GM23338 (cell line): ENCODE results near the gene ZNF92. TPM values are rescaled to one million over a fixed set of nuclear protein-coding genes. Genes with fewer than 3 reads are reported as not detected.
"Not testable (repeated sequence)": the region's sequence is repeated elsewhere in the genome, so short reads cannot be mapped to it uniquely, and the experiment has no call there.

ENCODE experiments used
- ATAC-seq: fragments of 200-7000 bp; cut with Tn5 transposase; 3 replicates; pipeline ENCODE4 v1.9.1; 2020
- DNase-seq: peaks from one replicate; pipeline ENCODE4 v3.0.0-alpha.2; 2015; ENCODE audit warnings: low spot score
- H2AFZ ChIP-seq: fragments of 200-600 bp; sonication (generic); 2 replicates; pipeline ENCODE4 v1.8.0; 2016; ENCODE audit warnings: antibody characterized with exemption, mild to moderate bottlenecking, moderate library complexity
- H3F3A ChIP-seq: fragments of 200-600 bp; sonication (generic); replicated peaks from 2 replicates; pipeline ENCODE4 v1.8.0; 2017; ENCODE audit warnings: antibody characterized with exemption, mixed run types, low read depth
- H3K27ac ChIP-seq: fragments of 200-600 bp; sonication (generic); 2 replicates; pipeline ENCODE4 v1.6.1; 2016; ENCODE audit warnings: low read depth
- H3K27me3 ChIP-seq: fragments of 200-600 bp; sonication (generic); 2 replicates; pipeline ENCODE4 v1.8.0; 2016; ENCODE audit warnings: mild to moderate bottlenecking, mixed run types, moderate library complexity; ENCODE audit not compliant: insufficient read depth
- H3K36me3 ChIP-seq: fragments of 200-600 bp; sonication (generic); 2 replicates; pipeline ENCODE4 v1.8.0; 2016; ENCODE audit warnings: mild to moderate bottlenecking; ENCODE audit not compliant: insufficient read depth
- H3K4me1 ChIP-seq: fragments of 200-600 bp; sonication (generic); 2 replicates; pipeline ENCODE4 v1.8.0; 2016; ENCODE audit warnings: mild to moderate bottlenecking, moderate library complexity; ENCODE audit not compliant: insufficient read depth
- H3K4me2 ChIP-seq: fragments of 200-600 bp; sonication (generic); 2 replicates; pipeline ENCODE4 v1.7.1; 2017; ENCODE audit warnings: mixed run types
- H3K4me3 ChIP-seq: fragments of 200-600 bp; sonication (generic); 2 replicates; pipeline ENCODE4 v1.6.1; 2016; ENCODE audit warnings: mixed run types
- H3K79me2 ChIP-seq: fragments of 200-600 bp; sonication (generic); replicated peaks from 2 replicates; pipeline ENCODE4 v1.8.0; 2017; ENCODE audit warnings: mild to moderate bottlenecking; ENCODE audit not compliant: insufficient read depth
- H3K9me2 ChIP-seq: fragments of 200-600 bp; sonication (generic); 2 replicates; pipeline ENCODE4 v1.8.0; 2017; ENCODE audit not compliant: insufficient read depth
- H4K20me1 ChIP-seq: fragments of 200-600 bp; sonication (generic); replicated peaks from 2 replicates; pipeline ENCODE4 v1.8.0; 2017; ENCODE audit warnings: mild to moderate bottlenecking; ENCODE audit not compliant: insufficient read depth
- H3K27ac Mint-ChIP-seq: 2 replicates; pipeline ENCODE4 v1.8.0; 2020; ENCODE audit warnings: inconsistent platforms, mild to moderate bottlenecking, moderate library complexity, mixed read lengths
- H3K27me3 Mint-ChIP-seq: 3 replicates; pipeline ENCODE4 v1.8.0; 2022; ENCODE audit warnings: low read depth, mild to moderate bottlenecking, moderate library complexity, mixed read lengths, inconsistent platforms; ENCODE audit not compliant: insufficient read depth, poor library complexity
- H3K36me3 Mint-ChIP-seq: 3 replicates; pipeline ENCODE4 v1.8.0; 2021; ENCODE audit warnings: low read depth, mild to moderate bottlenecking, inconsistent platforms, moderate library complexity, mixed read lengths
- H3K4me1 Mint-ChIP-seq: 3 replicates; pipeline ENCODE4 v1.8.0; 2020; ENCODE audit warnings: mild to moderate bottlenecking, inconsistent platforms, mixed read lengths
- H3K4me3 Mint-ChIP-seq: 3 replicates; pipeline ENCODE4 v1.8.0; 2021; ENCODE audit warnings: moderate library complexity, mild to moderate bottlenecking, inconsistent platforms, mixed read lengths
- H3K9me3 Mint-ChIP-seq: 3 replicates; pipeline ENCODE4 v1.8.0; 2020; ENCODE audit warnings: moderate library complexity, mild to moderate bottlenecking, inconsistent platforms, mixed read lengths
- CREB1 ChIP-seq: fragments of 250-450 bp; sonication (Bioruptor Pico); IDR thresholded peaks from 2 replicates; pipeline ENCODE4 v1.5.0; 2020; ENCODE audit warnings: low read depth, mild to moderate bottlenecking, moderate library complexity
- CTCF ChIP-seq, 2 experiments: fragments of 200-600 bp in 1 of 2; sonication (generic) in 1 of 2; conservative IDR thresholded peaks; 2 replicates each; pipeline versions ENCODE4 v1.5.1 to v1.6.1; 2016 to 2017; ENCODE audit warnings: antibody characterized with exemption in 2 of 2, low read depth in 2 of 2, mild to moderate bottlenecking in 2 of 2, moderate library complexity in 1 of 2
- EZH2phosphoT487 ChIP-seq: fragments of 200-600 bp; sonication (generic); IDR thresholded peaks from one replicate; pipeline ENCODE4 v1.8.1; 2018; ENCODE audit warnings: antibody characterized with exemption; ENCODE audit not compliant: unreplicated experiment
- NANOG ChIP-seq: IDR thresholded peaks from 2 replicates; pipeline ENCODE4 v1.6.1; 2016; ENCODE audit warnings: antibody characterized with exemption, borderline replicate concordance
- POLR2AphosphoS5 ChIP-seq: IDR thresholded peaks from 2 replicates; pipeline ENCODE4 v1.6.1; 2016; ENCODE audit warnings: antibody characterized with exemption, low read depth
- ZNF114 ChIP-seq: fragments of 250-450 bp; sonication (Bioruptor Pico); IDR thresholded peaks from 2 replicates; pipeline ENCODE4 v1.5.0; 2020; ENCODE audit warnings: mild to moderate bottlenecking, moderate library complexity
- ZNF331 ChIP-seq: fragments of 250-450 bp; sonication (Bioruptor Pico); IDR thresholded peaks from 2 replicates; pipeline ENCODE4 v1.5.0; 2020; ENCODE audit warnings: low read depth, mild to moderate bottlenecking, moderate library complexity
- polyA plus RNA-seq: library from polyadenylated mRNA; unstranded; fragments of >200 nt; fragmentation: Nextera tagmentation; extraction: Ambion mirVana; gene quantifications from 2 replicates; pipeline ENCODE4 v1.2.1, GENCODE V29; 2016
- total RNA-seq: library from RNA; depleted of rRNA; stranded (reverse); fragments of >200 nt; shearing (Covaris generic); gene quantifications from 2 replicates; pipeline ENCODE4 v1.2.3, GENCODE V29; 2014
- TF ChIP-seq, protein P1 (sequence below): fragments of 250-450 bp; sonication (Bioruptor Pico); IDR thresholded peaks from 2 replicates; pipeline ENCODE4 v1.5.0; 2020; ENCODE audit warnings: mild to moderate bottlenecking, moderate library complexity

Gene ZNF92
- total and polyA plus RNA-seq, 2 experiments from 2014 or later = 25.3 to 56.3 TPM

GRCh38 chr7:65342723-65343629 is 30.7 kb upstream of the ZNF92 start (continued):
- TF ChIP-seq EZH2phosphoT487 (no peak), NANOG (no peak), ZNF331 (no peak)

DNA sequence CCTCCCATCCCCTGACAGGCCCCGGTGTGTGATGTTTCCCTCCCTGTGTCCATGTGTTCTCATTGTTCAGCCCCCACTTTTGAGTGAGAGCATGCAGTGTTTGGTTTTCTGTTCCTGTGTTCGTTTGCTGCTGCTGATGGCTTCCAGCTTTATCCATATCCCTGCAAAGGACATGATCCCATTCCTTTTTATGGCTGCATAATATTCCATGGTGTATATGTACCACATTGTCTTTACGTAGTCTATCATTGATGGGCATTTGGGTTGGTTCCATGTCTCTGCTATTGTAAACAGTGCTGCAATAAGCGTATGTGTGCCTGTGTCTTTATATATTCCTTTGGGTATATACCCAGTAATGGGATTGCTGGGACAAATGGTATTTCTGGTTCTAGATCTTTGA is 29.1 kb upstream of the ZNF92 start:
- not testable (repeated sequence) for H3K4me1 ChIP-seq, H2AFZ ChIP-seq, H3K79me2 ChIP-seq, H3K27ac Mint-ChIP-seq, H3K4me1 Mint-ChIP-seq, H3K36me3 Mint-ChIP-seq, H3K4me2 ChIP-seq, DNase-seq, H3K4me3 Mint-ChIP-seq, H3K27ac ChIP-seq, H3K27me3 Mint-ChIP-seq, H3K9me3 Mint-ChIP-seq, H3K27me3 ChIP-seq, ATAC-seq, H3K36me3 ChIP-seq, H4K20me1 ChIP-seq, H3K9me2 ChIP-seq, H3K4me3 ChIP-seq, H3F3A ChIP-seq

DNA sequence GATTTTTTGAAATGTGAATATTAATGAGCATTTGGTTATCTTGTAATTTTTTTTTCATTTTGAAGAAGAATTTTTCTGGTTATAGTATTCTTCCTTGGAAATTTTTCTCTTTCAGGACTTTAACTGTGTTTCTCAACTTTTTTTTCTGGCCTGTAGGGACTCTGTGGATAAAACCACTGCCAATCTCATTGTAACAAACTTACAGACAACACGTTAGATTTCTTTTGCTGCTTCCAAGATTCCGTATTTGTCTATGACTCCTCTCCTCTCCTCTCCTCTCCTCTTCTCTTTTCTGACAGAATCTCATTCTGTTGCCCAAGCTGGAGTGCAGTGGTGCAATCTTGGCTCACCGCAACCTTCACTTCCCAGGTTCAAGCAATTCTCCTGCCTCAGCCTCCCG is 19.4 kb upstream of the ZNF92 start:
- H3K4me1 ChIP-seq = no peaks in the 10 kb centered on the region
- ATAC-seq = no peak
- Mint-ChIP-seq H3K27ac (no peak overlapping the region), H3K9me3 (no peaks in the 10 kb centered on the region; the same call in 2 of the 3 replicates), H3K4me1 (no peaks in the 10 kb centered on the region), H3K4me3 (no peak overlapping the region), H3K36me3 (peaks cover 5% of the 10 kb centered on the region; the same call in 1 of the 3 replicates), H3K27me3 (no peaks in the 10 kb centered on the region)
- no peak overlapping the region for H3K4me3 ChIP-seq
- H3F3A ChIP-seq = no peaks in the 10 kb centered on the region
- TF ChIP-seq, protein P1, sequence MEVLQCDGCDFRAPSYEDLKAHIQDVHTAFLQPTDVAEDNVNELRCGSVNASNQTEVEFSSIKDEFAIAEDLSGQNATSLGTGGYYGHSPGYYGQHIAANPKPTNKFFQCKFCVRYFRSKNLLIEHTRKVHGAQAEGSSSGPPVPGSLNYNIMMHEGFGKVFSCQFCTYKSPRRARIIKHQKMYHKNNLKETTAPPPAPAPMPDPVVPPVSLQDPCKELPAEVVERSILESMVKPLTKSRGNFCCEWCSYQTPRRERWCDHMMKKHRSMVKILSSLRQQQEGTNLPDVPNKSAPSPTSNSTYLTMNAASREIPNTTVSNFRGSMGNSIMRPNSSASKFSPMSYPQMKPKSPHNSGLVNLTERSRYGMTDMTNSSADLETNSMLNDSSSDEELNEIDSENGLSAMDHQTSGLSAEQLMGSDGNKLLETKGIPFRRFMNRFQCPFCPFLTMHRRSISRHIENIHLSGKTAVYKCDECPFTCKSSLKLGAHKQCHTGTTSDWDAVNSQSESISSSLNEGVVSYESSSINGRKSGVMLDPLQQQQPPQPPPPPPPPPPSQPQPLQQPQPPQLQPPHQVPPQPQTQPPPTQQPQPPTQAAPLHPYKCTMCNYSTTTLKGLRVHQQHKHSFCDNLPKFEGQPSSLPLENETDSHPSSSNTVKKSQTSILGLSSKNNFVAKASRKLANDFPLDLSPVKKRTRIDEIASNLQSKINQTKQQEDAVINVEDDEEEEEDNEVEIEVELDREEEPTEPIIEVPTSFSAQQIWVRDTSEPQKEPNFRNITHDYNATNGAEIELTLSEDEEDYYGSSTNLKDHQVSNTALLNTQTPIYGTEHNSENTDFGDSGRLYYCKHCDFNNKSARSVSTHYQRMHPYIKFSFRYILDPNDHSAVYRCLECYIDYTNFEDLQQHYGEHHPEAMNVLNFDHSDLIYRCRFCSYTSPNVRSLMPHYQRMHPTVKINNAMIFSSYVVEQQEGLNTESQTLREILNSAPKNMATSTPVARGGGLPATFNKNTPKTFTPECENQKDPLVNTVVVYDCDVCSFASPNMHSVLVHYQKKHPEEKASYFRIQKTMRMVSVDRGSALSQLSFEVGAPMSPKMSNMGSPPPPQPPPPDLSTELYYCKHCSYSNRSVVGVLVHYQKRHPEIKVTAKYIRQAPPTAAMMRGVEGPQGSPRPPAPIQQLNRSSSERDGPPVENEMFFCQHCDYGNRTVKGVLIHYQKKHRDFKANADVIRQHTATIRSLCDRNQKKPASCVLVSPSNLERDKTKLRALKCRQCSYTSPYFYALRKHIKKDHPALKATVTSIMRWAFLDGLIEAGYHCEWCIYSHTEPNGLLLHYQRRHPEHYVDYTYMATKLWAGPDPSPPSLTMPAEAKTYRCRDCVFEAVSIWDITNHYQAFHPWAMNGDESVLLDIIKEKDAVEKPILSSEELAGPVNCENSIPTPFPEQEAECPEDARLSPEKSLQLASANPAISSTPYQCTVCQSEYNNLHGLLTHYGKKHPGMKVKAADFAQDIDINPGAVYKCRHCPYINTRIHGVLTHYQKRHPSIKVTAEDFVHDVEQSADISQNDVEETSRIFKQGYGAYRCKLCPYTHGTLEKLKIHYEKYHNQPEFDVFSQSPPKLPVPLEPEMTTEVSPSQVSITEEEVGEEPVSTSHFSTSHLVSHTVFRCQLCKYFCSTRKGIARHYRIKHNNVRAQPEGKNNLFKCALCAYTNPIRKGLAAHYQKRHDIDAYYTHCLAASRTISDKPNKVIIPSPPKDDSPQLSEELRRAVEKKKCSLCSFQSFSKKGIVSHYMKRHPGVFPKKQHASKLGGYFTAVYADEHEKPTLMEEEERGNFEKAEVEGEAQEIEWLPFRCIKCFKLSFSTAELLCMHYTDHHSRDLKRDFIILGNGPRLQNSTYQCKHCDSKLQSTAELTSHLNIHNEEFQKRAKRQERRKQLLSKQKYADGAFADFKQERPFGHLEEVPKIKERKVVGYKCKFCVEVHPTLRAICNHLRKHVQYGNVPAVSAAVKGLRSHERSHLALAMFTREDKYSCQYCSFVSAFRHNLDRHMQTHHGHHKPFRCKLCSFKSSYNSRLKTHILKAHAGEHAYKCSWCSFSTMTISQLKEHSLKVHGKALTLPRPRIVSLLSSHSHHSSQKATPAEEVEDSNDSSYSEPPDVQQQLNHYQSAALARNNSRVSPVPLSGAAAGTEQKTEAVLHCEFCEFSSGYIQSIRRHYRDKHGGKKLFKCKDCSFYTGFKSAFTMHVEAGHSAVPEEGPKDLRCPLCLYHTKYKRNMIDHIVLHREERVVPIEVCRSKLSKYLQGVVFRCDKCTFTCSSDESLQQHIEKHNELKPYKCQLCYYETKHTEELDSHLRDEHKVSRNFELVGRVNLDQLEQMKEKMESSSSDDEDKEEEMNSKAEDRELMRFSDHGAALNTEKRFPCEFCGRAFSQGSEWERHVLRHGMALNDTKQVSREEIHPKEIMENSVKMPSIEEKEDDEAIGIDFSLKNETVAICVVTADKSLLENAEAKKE (CRISPR knock-in tag) = no peak
- TF ChIP-seq CREB1 (CRISPR knock-in tag) (no peak), POLR2AphosphoS5 (no peak), CTCF (conservative IDR thresholded peaks at IDR 0.05; ENCODE audit: low read depth in 2 of 2) (no peak), ZNF114 (CRISPR knock-in tag) (no peak), ZNF331 (no peak), EZH2phosphoT487 (no peak)
- no peaks in the 10 kb centered on the region for H3K9me2 ChIP-seq
- no peak for DNase-seq
- no peak overlapping the region for H3K27ac ChIP-seq
- no peaks in the 10 kb centered on the region for H4K20me1 ChIP-seq
- H2AFZ ChIP-seq = no peak overlapping the region
- no peaks in the 10 kb centered on the region for H3K27me3 ChIP-seq
- no peaks in the 10 kb centered on the region for H3K36me3 ChIP-seq
- H3K79me2 ChIP-seq = no peaks in the 10 kb centered on the region
- no peak overlapping the region for H3K4me2 ChIP-seq
